OCI-LY7 (cell line): ENCODE results near the gene RPS19.

Experiments
- CTCF ChIP-seq: fragments of 200-600 bp; sonication (generic); conservative IDR thresholded peaks from 2 replicates; pipeline ENCODE4 v1.5.1; 2014; ENCODE audit warnings: mild to moderate bottlenecking, antibody characterized with exemption, low read length, moderate library complexity, mixed read lengths
- EZH2phosphoT487 ChIP-seq: fragments of 200-600 bp; sonication (generic); IDR thresholded peaks from 2 replicates; pipeline ENCODE4 v1.6.1; 2018; ENCODE audit warnings: low read depth, borderline replicate concordance, mild to moderate bottlenecking, mixed run types, antibody characterized with exemption, low read length, moderate library complexity, mixed read lengths

- TF ChIP-seq CTCF (no peak), EZH2phosphoT487 (no peak)
These were observed 15.2 kb upstream of the RPS19 start, which contains the start of gene DMRTC2 for GRCh38 chr19:41845001-41845050.
